OCI-LY1 (cell line): ENCODE results near the gene BANF2.
A peak's percentile ranks its signal among the peaks of the same experiment; 100 is the strongest.

Experiments used
- CTCF ChIP-seq: fragments of 200-600 bp; sonication (generic), shearing (Covaris generic); IDR thresholded peaks from 2 replicates; pipeline ENCODE4 v1.5.1; 2017; ENCODE audit warnings: mild to moderate bottlenecking, antibody characterized with exemption, low read length, moderate library complexity, mixed read lengths
- EZH2 ChIP-seq: fragments of 200-600 bp; sonication (generic), shearing (Covaris generic); IDR thresholded peaks from 2 replicates; pipeline ENCODE4 v1.8.0; 2017; ENCODE audit warnings: borderline replicate concordance, mixed run types, mild to moderate bottlenecking, antibody characterized with exemption, low read length, moderate library complexity, mixed read lengths

- 0 out of 2 replicates have a peak, but pooled peaks have one; percentile 21 for TF ChIP-seq CTCF
- TF ChIP-seq EZH2, result no peak
Observed at GRCh38 chr20:17651760-17652388, 47.9 kb upstream of the BANF2 start.
